SK-N-SH treated with all-trans-retinoic acid at 6 μM for 48 hours (cell line): ENCODE data around the gene RAB35.

Experiments
- ATAC-seq: fragments of 200-7000 bp; cut with Tn5 transposase; 3 replicates; pipeline ENCODE4 v1.9.1; 2020; ENCODE audit warnings: mild to moderate bottlenecking, moderate library complexity
- BACH2 ChIP-seq: fragments of 250-450 bp; sonication (Bioruptor Pico); IDR thresholded peaks from 2 replicates; pipeline ENCODE4 v1.9.0; 2021; ENCODE audit warnings: mild to moderate bottlenecking, borderline replicate concordance
- CSDC2 ChIP-seq: fragments of 250-450 bp; sonication (Bioruptor Pico); IDR thresholded peaks from 2 replicates; pipeline ENCODE4 v1.5.0; 2020; ENCODE audit warnings: mild to moderate bottlenecking, moderate library complexity
- ESRRG ChIP-seq: fragments of 250-450 bp; sonication (Bioruptor Pico); IDR thresholded peaks from 2 replicates; pipeline ENCODE4 v1.6.1; 2021; ENCODE audit warnings: mild to moderate bottlenecking
- GLIS3 ChIP-seq: fragments of 250-450 bp; sonication (Bioruptor Pico); IDR thresholded peaks from 2 replicates; pipeline ENCODE4 v1.5.0; 2020; ENCODE audit warnings: mild to moderate bottlenecking, moderate library complexity
- ISL1 ChIP-seq: fragments of 250-450 bp; sonication (Bioruptor Pico); IDR thresholded peaks from 2 replicates; pipeline ENCODE4 v2.1.2; 2022; ENCODE audit warnings: mild to moderate bottlenecking, moderate library complexity
- OSR1 ChIP-seq: fragments of 250-450 bp; sonication (Bioruptor Pico); IDR thresholded peaks from 2 replicates; pipeline ENCODE4 v1.8.0; 2022; ENCODE audit warnings: moderate library complexity, mild to moderate bottlenecking, inconsistent platforms
- PPARA ChIP-seq: fragments of 250-450 bp; sonication (Bioruptor Pico); IDR thresholded peaks from 2 replicates; pipeline ENCODE4 v1.5.0; 2020; ENCODE audit warnings: mild to moderate bottlenecking, borderline replicate concordance
- RARB ChIP-seq: fragments of 250-450 bp; sonication (Bioruptor Pico); IDR thresholded peaks from 2 replicates; pipeline ENCODE4 v1.8.0; 2021; ENCODE audit warnings: mild to moderate bottlenecking, moderate library complexity
- SNAI2 ChIP-seq: fragments of 250-450 bp; sonication (Bioruptor Pico); IDR thresholded peaks from 2 replicates; pipeline ENCODE4 v1.5.0; 2020; ENCODE audit warnings: mild to moderate bottlenecking, moderate library complexity
- TCF4 ChIP-seq: fragments of 250-450 bp; sonication (Bioruptor Pico); IDR thresholded peaks from 2 replicates; pipeline ENCODE4 v1.8.0; 2021; ENCODE audit warnings: mild to moderate bottlenecking, moderate library complexity, borderline replicate concordance
- ZFP3 ChIP-seq: fragments of 250-450 bp; sonication (Bioruptor Pico); IDR thresholded peaks from 2 replicates; pipeline ENCODE4 v1.5.0; 2020; ENCODE audit warnings: mild to moderate bottlenecking, moderate library complexity
- ZFP30 ChIP-seq: fragments of 450-650 bp; formaldehyde crosslinking; IDR thresholded peaks from 2 replicates; pipeline ENCODE4 v1.5.0; 2022; ENCODE audit warnings: mild to moderate bottlenecking, moderate library complexity
- ZNF565 ChIP-seq: fragments of 450-650 bp; formaldehyde crosslinking; conservative IDR thresholded peaks from 2 replicates; pipeline ENCODE4 v1.5.0; 2020; ENCODE audit warnings: low read depth, mild to moderate bottlenecking, moderate library complexity
- ZNF70 ChIP-seq: fragments of 450-650 bp; formaldehyde crosslinking; IDR thresholded peaks from 2 replicates; pipeline ENCODE4 v1.5.0; 2020; ENCODE audit warnings: mild to moderate bottlenecking, moderate library complexity
- ZNF8 ChIP-seq: fragments of 450-650 bp; formaldehyde crosslinking; IDR thresholded peaks from 2 replicates; pipeline ENCODE4 v1.5.0; 2020; ENCODE audit warnings: mild to moderate bottlenecking, moderate library complexity
- TF ChIP-seq, protein P1 (sequence below): fragments of 250-450 bp; sonication (Bioruptor Pico); IDR thresholded peaks from 2 replicates; pipeline ENCODE4 v1.5.0; 2020; ENCODE audit warnings: mild to moderate bottlenecking, moderate library complexity
- TF ChIP-seq, protein P2 (sequence below): fragments of 250-450 bp; sonication (Bioruptor Pico); IDR thresholded peaks from 2 replicates; pipeline ENCODE4 v1.8.0; 2021; ENCODE audit warnings: low read depth, mild to moderate bottlenecking, moderate library complexity, borderline replicate concordance
- TF ChIP-seq, protein P3 (sequence below): fragments of 250-450 bp; sonication (Bioruptor Pico); IDR thresholded peaks from 2 replicates; pipeline ENCODE4 v1.5.1; 2020; ENCODE audit warnings: low read depth, mild to moderate bottlenecking, moderate library complexity
- TF ChIP-seq, protein P4 (sequence below): fragments of 250-450 bp; sonication (Bioruptor Pico); IDR thresholded peaks from 2 replicates; pipeline ENCODE4 v1.5.1; 2021; ENCODE audit warnings: mild to moderate bottlenecking, moderate library complexity
- TF ChIP-seq, protein P5 (sequence below): fragments of 250-450 bp; sonication (Bioruptor Pico); IDR thresholded peaks from 2 replicates; pipeline ENCODE4 v1.8.0; 2020; ENCODE audit warnings: mild to moderate bottlenecking, moderate library complexity, borderline replicate concordance

Gene RAB35

DNA sequence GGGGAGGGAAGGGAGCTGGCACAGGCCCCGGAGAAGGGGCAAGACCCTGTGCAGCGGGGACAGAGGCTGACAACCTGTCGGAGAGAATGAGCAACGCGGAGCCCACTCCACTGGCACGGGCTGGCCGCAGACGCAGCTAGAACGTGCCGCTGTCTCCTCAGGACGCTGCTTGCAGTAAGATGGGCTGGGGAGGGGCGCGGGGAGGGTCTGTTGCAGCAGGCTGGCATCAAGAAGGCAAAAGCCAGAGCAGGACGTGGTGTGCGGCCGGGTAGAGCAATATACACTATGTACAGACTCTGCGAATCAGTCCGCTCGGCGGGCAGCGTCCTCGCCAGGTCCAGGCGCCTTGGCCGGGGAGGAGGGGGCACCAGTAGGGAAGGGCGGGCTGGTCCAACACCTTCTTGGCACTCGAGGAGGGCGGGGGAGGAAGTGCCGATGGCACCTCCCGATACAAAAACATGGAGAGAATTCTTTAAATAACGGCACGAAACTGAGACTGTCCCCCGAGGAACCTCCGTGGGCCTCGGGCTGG lies 19.8 kb downstream of the RAB35 start (continued):
- TF ChIP-seq, protein P1, sequence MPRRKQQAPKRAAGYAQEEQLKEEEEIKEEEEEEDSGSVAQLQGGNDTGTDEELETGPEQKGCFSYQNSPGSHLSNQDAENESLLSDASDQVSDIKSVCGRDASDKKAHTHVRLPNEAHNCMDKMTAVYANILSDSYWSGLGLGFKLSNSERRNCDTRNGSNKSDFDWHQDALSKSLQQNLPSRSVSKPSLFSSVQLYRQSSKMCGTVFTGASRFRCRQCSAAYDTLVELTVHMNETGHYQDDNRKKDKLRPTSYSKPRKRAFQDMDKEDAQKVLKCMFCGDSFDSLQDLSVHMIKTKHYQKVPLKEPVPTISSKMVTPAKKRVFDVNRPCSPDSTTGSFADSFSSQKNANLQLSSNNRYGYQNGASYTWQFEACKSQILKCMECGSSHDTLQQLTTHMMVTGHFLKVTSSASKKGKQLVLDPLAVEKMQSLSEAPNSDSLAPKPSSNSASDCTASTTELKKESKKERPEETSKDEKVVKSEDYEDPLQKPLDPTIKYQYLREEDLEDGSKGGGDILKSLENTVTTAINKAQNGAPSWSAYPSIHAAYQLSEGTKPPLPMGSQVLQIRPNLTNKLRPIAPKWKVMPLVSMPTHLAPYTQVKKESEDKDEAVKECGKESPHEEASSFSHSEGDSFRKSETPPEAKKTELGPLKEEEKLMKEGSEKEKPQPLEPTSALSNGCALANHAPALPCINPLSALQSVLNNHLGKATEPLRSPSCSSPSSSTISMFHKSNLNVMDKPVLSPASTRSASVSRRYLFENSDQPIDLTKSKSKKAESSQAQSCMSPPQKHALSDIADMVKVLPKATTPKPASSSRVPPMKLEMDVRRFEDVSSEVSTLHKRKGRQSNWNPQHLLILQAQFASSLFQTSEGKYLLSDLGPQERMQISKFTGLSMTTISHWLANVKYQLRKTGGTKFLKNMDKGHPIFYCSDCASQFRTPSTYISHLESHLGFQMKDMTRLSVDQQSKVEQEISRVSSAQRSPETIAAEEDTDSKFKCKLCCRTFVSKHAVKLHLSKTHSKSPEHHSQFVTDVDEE (CRISPR knock-in tag) = no peak
- TF ChIP-seq ZNF565 (CRISPR knock-in tag) (no peak), SNAI2 (CRISPR knock-in tag) (no peak), BACH2 (CRISPR knock-in tag) (no peak)

DNA sequence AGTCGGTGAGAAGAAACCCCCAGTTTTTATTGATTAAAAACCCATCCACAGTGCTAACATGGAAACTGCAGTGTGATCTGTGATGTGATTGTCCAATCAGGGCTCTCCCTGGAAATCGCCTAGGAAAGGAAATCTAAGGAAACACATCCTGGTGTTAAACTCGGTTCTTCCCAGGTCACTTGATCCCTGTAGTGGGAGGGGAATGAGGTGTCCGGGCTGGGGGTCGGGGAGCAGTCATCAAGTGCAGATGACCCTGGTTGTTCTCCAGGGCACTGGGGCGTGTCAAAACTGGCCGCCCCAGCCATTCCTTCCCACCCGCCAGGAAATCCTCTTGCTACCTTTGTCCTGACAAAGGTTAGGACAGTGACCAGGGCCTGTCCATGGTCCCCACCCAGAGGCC lies 20.8 kb downstream of the RAB35 start:
- no peak for ATAC-seq
- TF ChIP-seq ZFP3 (CRISPR knock-in tag) = no peak
- TF ChIP-seq ZFP30 = no peak
- no peak for TF ChIP-seq TCF4
- TF ChIP-seq BACH2 (CRISPR knock-in tag) = no peak
- TF ChIP-seq, protein P2, sequence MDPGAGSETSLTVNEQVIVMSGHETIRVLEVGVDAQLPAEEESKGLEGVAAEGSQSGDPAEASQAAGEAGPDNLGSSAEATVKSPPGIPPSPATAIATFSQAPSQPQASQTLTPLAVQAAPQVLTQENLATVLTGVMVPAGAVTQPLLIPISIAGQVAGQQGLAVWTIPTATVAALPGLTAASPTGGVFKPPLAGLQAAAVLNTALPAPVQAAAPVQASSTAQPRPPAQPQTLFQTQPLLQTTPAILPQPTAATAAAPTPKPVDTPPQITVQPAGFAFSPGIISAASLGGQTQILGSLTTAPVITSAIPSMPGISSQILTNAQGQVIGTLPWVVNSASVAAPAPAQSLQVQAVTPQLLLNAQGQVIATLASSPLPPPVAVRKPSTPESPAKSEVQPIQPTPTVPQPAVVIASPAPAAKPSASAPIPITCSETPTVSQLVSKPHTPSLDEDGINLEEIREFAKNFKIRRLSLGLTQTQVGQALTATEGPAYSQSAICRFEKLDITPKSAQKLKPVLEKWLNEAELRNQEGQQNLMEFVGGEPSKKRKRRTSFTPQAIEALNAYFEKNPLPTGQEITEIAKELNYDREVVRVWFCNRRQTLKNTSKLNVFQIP (CRISPR knock-in tag) = no peak
- no peak for TF ChIP-seq ISL1
- no peak for TF ChIP-seq ZNF70 (CRISPR knock-in tag)
- TF ChIP-seq, protein P1 (CRISPR knock-in tag) = no peak
- TF ChIP-seq GLIS3 (CRISPR knock-in tag) = no peak
- TF ChIP-seq ZNF565 (CRISPR knock-in tag) = no peak
- no peak for TF ChIP-seq OSR1 (CRISPR knock-in tag)
- TF ChIP-seq, protein P3, sequence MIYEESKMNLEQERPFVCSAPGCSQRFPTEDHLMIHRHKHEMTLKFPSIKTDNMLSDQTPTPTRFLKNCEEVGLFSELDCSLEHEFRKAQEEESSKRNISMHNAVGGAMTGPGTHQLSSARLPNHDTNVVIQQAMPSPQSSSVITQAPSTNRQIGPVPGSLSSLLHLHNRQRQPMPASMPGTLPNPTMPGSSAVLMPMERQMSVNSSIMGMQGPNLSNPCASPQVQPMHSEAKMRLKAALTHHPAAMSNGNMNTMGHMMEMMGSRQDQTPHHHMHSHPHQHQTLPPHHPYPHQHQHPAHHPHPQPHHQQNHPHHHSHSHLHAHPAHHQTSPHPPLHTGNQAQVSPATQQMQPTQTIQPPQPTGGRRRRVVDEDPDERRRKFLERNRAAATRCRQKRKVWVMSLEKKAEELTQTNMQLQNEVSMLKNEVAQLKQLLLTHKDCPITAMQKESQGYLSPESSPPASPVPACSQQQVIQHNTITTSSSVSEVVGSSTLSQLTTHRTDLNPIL = no peak
- no peak for TF ChIP-seq PPARA (CRISPR knock-in tag)
- no peak for TF ChIP-seq ESRRG
- no peak for TF ChIP-seq ZNF8 (CRISPR knock-in tag)
- TF ChIP-seq CSDC2 (CRISPR knock-in tag) = no peak
- TF ChIP-seq RARB = no peak
- TF ChIP-seq, protein P4, sequence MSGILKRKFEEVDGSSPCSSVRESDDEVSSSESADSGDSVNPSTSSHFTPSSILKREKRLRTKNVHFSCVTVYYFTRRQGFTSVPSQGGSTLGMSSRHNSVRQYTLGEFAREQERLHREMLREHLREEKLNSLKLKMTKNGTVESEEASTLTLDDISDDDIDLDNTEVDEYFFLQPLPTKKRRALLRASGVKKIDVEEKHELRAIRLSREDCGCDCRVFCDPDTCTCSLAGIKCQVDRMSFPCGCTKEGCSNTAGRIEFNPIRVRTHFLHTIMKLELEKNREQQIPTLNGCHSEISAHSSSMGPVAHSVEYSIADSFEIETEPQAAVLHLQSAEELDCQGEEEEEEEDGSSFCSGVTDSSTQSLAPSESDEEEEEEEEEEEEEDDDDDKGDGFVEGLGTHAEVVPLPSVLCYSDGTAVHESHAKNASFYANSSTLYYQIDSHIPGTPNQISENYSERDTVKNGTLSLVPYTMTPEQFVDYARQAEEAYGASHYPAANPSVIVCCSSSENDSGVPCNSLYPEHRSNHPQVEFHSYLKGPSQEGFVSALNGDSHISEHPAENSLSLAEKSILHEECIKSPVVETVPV (CRISPR knock-in tag) = no peak
- TF ChIP-seq, protein P5, sequence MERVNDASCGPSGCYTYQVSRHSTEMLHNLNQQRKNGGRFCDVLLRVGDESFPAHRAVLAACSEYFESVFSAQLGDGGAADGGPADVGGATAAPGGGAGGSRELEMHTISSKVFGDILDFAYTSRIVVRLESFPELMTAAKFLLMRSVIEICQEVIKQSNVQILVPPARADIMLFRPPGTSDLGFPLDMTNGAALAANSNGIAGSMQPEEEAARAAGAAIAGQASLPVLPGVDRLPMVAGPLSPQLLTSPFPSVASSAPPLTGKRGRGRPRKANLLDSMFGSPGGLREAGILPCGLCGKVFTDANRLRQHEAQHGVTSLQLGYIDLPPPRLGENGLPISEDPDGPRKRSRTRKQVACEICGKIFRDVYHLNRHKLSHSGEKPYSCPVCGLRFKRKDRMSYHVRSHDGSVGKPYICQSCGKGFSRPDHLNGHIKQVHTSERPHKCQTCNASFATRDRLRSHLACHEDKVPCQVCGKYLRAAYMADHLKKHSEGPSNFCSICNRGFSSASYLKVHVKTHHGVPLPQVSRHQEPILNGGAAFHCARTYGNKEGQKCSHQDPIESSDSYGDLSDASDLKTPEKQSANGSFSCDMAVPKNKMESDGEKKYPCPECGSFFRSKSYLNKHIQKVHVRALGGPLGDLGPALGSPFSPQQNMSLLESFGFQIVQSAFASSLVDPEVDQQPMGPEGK (CRISPR knock-in tag) = no peak
